Right kidney (tissue), 1 donor: ENCODE measurements around the gene SREBF2.

Experiments used
- DNase-seq: peaks from one replicate; pipeline ENCODE4 v3.0.0-alpha.2; 2016

SREBF2 gene

GRCh38 chr22:41876275-41876674 is 43.4 kb downstream of the SREBF2 start:
- no peak for DNase-seq

DNA sequence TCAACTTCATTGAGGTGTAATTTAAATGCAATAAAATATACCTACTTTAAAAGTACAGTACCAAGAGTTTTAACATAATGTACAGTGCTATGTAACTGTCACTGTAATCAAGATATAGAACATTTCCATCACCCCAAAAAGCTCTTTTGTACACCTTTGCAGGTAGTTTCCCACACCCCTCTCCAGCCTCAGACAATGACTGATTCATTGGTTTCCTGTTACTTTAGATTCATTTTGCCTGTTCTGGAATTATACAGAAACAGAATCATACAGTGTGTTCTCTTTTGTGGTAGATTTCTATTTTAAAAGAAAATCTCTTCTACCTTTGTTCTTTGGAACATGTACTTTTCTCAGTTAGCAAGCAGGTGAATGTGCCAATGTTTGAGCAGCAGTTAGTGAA is 43.8 kb downstream of the SREBF2 start:
- DNase-seq: no peak

DNA sequence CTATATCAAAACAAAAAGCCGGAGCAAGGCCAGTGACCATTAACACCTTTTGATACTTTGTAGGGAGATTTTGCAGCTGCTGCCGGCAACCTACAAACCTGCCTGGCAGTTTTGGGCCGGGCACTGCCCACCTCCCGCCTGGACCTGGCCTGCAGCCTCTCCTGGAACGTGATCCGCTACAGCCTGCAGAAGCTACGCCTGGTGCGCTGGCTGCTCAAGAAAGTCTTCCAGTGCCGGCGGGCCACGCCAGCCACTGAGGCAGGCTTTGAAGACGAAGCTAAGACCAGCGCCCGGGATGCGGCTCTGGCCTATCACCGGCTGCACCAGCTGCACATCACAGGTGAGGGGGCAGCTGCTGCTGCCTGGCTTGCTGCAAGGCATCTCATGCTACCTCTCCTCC is 47.7 kb downstream of the SREBF2 start:
- no peak for DNase-seq

DNA sequence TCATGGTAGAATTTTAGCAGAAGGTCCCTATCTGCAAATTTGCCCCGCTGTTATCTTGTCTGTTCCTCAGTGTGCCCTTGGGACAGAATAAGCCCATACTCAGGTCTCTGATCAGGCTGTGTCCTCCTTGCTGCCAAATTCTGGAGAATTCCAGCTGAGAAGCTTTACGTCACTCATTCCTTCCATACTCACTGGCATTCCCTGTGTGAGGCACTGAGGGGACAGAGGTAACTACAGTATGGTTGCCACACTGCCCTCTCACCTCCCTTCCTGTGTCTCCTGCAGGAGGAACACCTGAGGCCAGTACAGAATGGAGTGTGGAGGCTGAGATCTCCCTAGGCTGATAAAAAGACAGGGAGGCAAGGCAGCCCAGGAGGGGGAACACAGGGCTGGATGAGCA is 50.5 kb downstream of the SREBF2 start:
- DNase-seq: no peak

DNA sequence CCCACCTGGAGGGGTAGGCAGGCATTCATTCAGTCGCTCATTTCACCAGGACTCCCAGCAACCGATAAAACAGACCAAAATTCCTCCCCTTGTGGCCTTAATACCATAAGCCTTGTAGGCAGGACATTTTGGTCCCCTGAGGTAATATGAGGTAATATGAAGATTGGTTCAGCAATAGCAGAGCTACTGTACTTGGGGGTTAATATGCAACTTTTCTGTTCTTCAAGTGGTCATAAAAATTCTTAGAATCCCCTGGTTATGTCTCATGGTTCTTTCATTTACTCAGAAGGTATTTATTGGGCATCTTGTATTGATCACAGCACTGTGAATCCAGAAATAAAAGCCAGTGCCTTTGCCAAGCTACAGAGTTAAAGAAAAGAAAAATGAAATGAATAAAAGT is 52.2 kb downstream of the SREBF2 start:
- DNase-seq: no peak

DNA sequence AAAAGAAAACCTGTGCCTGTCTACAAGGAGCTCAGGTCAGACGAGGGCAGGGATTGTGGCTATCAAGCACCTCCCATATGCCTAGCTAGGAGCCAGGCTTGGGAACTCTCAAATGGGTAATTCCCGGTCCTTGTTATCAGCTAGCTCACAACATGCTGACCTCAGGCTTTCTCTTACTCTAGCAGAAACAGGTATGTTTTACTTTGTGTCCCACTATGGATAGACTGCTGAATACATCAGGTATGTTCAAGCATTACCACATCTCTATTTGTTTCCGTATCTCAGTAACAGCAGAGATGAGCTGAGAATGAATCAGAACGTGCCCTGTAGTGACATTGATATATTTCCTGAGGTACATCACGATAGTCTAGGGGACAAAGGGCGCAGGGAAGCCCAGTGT is 52.6 kb downstream of the SREBF2 start:
- no peak for DNase-seq

- DNase-seq: no peak
These were observed 55.8 kb downstream of the SREBF2 start for GRCh38 chr22:41888627-41889200.

DNA sequence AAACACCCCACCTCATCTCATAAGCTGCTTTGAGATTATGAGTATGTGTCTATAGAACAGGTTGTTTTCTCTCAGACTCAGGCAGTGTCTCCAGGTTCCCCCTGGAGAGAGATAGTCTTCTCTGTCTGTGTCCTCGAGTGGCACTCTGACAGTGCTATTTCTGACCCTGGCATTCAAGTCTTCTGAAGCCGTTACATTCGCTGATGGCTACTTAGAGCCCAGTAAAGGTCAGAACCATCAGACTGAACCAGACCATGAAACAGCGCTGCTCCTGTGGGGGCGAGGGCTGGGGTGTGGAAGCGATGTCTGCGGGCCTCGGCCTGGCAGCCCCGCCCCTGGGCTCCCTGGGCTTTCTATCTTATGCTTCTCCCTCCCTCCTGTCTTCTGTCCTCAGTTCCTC is 58.5 kb downstream of the SREBF2 start:
- DNase-seq: no peak

DNA sequence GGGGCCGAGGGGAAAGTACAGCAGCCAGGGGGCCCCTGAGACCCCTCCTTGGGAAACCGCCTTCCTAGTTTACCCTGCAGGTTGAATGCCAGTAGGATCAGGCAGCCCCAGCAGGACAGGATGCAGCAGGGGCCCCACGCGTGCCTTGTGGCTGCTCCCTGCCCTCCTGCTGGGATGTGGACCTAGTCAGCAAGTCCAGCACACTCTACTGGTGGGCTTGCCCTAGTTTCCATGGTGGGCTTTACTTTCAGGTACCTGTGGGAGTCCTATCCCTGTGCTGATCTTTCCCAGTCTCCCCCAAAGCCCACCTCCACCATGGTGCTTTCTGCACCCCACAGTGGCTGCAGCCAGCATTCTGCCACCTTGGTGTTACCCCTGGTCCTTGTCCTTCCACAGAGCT is 59.8 kb downstream of the SREBF2 start:
- no peak for DNase-seq

GRCh38 chr22:41893591-41894375 is 60.9 kb downstream of the SREBF2 start:
- no peak for DNase-seq

- DNase-seq: no peak
These were observed 65.7 kb downstream of the SREBF2 start for GRCh38 chr22:41898645-41899044.

- DNase-seq: no peak
These were observed 66.2 kb downstream of the SREBF2 start for GRCh38 chr22:41899110-41899509.

GRCh38 chr22:41899992-41900651 is 67.2 kb downstream of the SREBF2 start:
- no peak for DNase-seq

GRCh38 chr22:41900652-41901312 is 67.9 kb downstream of the SREBF2 start:
- no peak for DNase-seq

DNA sequence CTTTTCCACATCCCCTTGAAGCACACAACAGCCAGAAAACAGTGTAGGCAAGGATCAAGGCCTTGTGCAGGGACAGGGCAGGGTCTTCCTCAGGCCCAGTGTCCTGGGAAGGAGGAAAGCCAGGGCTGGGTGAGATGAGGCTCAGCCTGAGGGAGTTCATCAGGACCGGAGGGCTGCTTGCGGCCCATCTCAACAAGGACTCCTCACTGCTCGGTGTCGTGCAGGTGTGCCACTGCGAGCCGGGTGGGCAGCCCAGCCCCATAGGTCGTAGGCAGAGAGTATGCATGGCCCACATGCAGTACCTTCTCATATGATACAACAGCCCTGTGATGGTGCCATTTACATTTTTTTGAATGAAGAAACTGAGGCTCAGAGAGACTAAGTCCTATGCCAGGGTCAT is 69.1 kb downstream of the SREBF2 start:
- no peak for DNase-seq

DNA sequence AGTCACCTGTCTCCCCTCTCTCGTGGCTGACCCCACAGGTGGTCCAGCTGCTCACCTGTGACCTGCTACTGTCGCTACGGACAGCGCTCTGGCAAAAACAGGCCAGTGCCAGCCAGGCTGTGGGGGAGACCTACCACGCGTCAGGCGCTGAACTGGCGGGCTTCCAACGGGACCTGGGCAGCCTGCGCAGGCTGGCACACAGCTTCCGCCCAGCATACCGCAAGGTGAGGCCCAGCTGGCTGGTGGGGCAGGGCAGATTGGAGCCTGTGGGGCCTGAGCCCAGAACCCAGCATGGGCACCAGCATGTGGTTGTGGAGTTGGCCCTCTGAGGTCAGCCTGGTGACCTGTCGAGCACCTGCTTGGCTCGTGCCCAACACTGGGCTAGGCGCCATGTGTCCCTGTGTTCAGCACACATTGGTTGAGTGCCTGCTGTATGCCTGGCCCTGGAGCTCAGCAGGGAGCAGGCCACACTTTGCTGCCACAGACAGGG is 70.1 kb downstream of the SREBF2 start:
- no peak for DNase-seq

DNA sequence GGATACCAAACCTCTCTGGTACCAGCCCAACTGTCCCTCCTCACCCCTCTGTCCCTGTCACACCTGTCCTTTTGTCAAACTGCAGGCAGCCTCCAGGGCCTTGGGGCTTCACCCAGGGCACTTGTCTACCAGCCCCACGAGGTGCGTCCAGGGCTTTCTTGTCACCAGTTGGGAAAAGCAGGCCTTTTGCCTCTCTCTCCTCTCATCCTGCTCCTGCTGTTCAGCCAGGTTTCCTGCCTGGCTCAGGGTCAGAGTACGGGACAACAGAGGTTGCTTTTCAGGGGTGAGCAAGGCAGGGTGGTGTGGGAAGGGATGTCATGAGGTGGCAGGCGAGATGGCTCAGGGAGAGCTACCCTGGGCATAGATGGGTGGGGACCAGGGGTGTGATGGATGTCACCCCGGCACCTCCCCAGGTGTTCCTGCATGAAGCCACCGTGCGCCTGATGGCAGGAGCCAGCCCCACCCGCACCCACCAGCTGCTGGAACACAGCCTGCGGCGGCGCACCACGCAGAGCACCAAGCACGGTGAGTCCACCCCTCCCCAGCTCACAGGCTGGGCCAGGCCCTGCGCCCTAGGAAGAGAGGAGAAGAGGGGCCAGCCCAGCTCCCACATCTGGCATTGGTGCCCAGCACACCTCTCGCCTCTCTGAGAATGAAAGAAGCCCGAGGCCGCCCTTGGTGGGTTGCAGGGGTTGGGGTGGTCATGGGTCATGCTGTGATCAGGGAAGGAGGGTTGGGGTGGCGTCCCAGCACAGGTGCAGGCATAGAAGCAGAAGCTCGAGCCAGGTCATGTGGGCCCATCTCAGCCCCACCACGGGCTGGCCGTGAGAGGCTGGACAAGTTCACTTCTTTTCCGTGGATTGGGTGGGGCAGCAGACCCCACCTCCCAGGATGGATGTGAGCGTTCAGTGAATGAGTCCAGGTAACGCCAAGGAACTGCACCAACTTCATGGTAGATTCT is 71.8 kb downstream of the SREBF2 start:
- DNase-seq: no peak

- DNase-seq: no peak
These were observed 72.7 kb downstream of the SREBF2 start for GRCh38 chr22:41905411-41906202.

- DNase-seq: no peak
These were observed 73.9 kb downstream of the SREBF2 start for GRCh38 chr22:41906822-41907221.

GRCh38 chr22:41907436-41908401 is 74.8 kb downstream of the SREBF2 start:
- no peak for DNase-seq
